Gastrocnemius medialis (tissue), 4 donors: Measurements from ENCODE around the gene CA10.

Experiments
- POLR2A ChIP-seq, 2 donors: fragments of 450-650 bp; IDR thresholded peaks; one replicate each; pipeline ENCODE4 v1.6.1; 2017; ENCODE audit warnings: antibody characterized with exemption in 2 of 2, mild to moderate bottlenecking in 2 of 2, moderate library complexity in 2 of 2
- TF ChIP-seq, protein P1 (sequence below), 5 experiments: fragments of 450-650 bp in 3 of 5; fragments of 200-600 bp in 2 of 5; sonication (generic) in 2 of 5; IDR thresholded peaks in 4 of 5; conservative IDR thresholded peaks in 1 of 5; 1 replicate in 4 of 5; 2 replicates in 1 of 5; pipeline ENCODE4 v1.5.1; 2016 to 2019; ENCODE audit warnings: antibody characterized with exemption in 5 of 5, mild to moderate bottlenecking in 3 of 5, moderate library complexity in 3 of 5

DNA sequence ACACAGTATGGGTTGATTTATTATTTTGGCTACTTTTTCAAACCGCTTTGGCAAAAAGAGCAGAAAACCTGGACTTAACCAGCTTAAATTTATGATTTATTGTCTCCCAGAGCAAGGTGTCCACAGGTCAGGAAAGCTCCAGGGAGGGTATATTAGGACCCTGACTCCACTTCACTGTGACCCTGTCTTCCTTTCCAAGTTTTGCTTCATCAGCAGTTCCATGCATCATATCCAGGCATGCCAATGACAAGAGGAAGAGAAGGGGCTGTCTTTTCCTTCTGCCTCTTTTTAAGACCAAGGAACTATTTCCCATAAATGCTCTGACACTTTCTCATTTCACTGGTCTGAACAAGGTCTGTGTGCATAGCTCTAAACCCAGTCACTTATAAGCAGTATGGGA, 316.8 kb downstream of the CA10 start:
- no peak for TF ChIP-seq POLR2A (IDR thresholded peaks at IDR 0.05)
- TF ChIP-seq, protein P1, sequence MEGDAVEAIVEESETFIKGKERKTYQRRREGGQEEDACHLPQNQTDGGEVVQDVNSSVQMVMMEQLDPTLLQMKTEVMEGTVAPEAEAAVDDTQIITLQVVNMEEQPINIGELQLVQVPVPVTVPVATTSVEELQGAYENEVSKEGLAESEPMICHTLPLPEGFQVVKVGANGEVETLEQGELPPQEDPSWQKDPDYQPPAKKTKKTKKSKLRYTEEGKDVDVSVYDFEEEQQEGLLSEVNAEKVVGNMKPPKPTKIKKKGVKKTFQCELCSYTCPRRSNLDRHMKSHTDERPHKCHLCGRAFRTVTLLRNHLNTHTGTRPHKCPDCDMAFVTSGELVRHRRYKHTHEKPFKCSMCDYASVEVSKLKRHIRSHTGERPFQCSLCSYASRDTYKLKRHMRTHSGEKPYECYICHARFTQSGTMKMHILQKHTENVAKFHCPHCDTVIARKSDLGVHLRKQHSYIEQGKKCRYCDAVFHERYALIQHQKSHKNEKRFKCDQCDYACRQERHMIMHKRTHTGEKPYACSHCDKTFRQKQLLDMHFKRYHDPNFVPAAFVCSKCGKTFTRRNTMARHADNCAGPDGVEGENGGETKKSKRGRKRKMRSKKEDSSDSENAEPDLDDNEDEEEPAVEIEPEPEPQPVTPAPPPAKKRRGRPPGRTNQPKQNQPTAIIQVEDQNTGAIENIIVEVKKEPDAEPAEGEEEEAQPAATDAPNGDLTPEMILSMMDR (IDR thresholded peaks at IDR 0.05 in 4 of 5, conservative IDR thresholded peaks at IDR 0.05 in 1 of 5) = no peak
